ENCODE results near the gene SLC26A11. TPM values are rescaled to one million over a fixed set of nuclear protein-coding genes. Genes with fewer than 3 reads are reported as not detected.

The SLC26A11 gene
- total and polyA plus RNA-seq, 2 donors (not counting 1 experiment from before 2014, with no cell fraction given), result 10.1 to 31.4 TPM

DNA sequence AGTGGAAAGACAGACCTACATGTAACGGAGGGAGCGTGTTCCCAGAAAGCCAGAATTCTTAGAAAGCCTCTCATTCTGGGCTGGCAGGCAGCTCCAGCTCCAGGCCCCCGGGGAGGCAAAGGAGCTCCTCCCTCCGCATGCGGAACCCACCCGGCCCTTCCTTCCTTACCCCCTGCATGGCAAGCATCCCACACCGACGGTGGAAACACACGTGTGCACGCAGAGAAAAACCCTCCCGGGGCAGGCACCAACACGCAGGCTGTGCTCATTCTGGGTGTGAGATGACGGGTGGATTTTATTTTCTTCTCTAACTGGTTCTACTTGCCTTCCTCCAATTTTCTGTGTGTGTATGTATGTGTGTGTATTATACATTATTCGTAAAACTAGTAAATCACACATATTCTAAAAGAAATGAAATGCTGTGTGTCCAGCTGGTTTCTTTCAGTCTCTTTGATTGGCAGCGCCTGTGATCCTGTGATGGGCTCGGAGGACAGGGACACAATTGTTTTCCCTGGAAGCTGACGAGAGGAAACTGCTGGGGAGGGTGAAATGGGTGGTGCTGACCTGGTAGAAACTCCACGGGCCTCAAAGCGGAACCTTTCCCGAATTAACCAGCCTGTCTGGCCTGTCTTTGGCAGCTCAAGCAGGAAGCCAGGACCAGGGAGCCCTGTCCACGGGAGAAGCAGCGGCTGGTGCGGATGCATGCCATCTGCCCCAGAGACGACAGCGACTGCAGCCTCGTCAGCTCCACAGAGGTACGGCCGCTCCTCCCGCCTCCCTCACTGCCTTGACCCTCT, 28.2 kb upstream of the SLC26A11 start:
- Mint-ChIP-seq H3K4me3 (no peak overlapping the region), H3K9me3 (ENCODE audit: insufficient read depth) (no peaks in the 10 kb centered on the region), H3K27ac (no peak overlapping the region), H3K27me3 (peaks cover 16% of the 10 kb centered on the region), H3K4me1 (no peaks in the 10 kb centered on the region)
- Histone ChIP-seq H3K79me2 (ENCODE audit: control insufficient read depth, insufficient read depth, low read length) (no peaks in the 10 kb centered on the region), H3K9ac (ENCODE audit: low read length) (no peak overlapping the region), H3K9me3 (ENCODE audit: control extremely low read depth in 1 of 3, control insufficient read depth in 2 of 3, insufficient read depth in 1 of 3, low read length in 2 of 3) (peaks cover 0 to 9% (median 0%) of the 10 kb centered on the region in 3 donors), H3K4me1 (ENCODE audit: control insufficient read depth in 2 of 2, insufficient read depth in 2 of 2, low read length in 2 of 2) (no peaks in the 10 kb centered on the region), H3K4me3 (ENCODE audit: control extremely low read depth in 1 of 5, extremely low read depth in 1 of 5, insufficient read depth in 1 of 5, low read depth in 2 of 5, low read length in 4 of 5) (no peak overlapping the region), H4K20me1 (ENCODE audit: control insufficient read depth, insufficient read depth, low read length, poor library complexity, severe bottlenecking) (no peaks in the 10 kb centered on the region), H3K27ac (ENCODE audit: low read length in 2 of 2) (no peak overlapping the region), H3K27me3 (replicated peaks in 1 of 4; ENCODE audit: control extremely low read depth in 1 of 4, control insufficient read depth in 3 of 4, insufficient read depth in 4 of 4, low read length in 3 of 4) (peaks cover 0 to 16% (median 0%) of the 10 kb centered on the region in 4 experiments), H3K4me2 (replicated peaks; ENCODE audit: low read depth, low read length, poor library complexity, severe bottlenecking) (no peak overlapping the region), H2AFZ (ENCODE audit: insufficient read depth, low read depth, low read length, poor library complexity, severe bottlenecking) (no peak overlapping the region), H3K36me3 (replicated peaks in 1 of 2; ENCODE audit: control extremely low read depth in 1 of 2, control insufficient read depth in 1 of 2, extremely low read depth in 1 of 2, insufficient read depth in 2 of 2, low read length in 1 of 2) (no peaks in the 10 kb centered on the region)
- intact Hi-C loops (cut with micrococcal nuclease), result no loop called here
- DNase-seq, result no peak
- ChIA-PET POLR2A (no interaction called here), CTCF (no interaction called here)
- no peak for ATAC-seq (ENCODE audit: low read depth)
- WGBS (ENCODE audit: insufficient coverage), result 73% methylated on average over 18 of the region's 29 CpGs
- TF ChIP-seq, protein P1, sequence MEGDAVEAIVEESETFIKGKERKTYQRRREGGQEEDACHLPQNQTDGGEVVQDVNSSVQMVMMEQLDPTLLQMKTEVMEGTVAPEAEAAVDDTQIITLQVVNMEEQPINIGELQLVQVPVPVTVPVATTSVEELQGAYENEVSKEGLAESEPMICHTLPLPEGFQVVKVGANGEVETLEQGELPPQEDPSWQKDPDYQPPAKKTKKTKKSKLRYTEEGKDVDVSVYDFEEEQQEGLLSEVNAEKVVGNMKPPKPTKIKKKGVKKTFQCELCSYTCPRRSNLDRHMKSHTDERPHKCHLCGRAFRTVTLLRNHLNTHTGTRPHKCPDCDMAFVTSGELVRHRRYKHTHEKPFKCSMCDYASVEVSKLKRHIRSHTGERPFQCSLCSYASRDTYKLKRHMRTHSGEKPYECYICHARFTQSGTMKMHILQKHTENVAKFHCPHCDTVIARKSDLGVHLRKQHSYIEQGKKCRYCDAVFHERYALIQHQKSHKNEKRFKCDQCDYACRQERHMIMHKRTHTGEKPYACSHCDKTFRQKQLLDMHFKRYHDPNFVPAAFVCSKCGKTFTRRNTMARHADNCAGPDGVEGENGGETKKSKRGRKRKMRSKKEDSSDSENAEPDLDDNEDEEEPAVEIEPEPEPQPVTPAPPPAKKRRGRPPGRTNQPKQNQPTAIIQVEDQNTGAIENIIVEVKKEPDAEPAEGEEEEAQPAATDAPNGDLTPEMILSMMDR (IDR thresholded peaks at IDR 0.05), result no peak
- no peak for TF ChIP-seq EZH2 (IDR thresholded peaks at IDR 0.05; ENCODE audit: borderline replicate concordance, insufficient read depth, low read depth, low read length, poor library complexity, severe bottlenecking)

DNA sequence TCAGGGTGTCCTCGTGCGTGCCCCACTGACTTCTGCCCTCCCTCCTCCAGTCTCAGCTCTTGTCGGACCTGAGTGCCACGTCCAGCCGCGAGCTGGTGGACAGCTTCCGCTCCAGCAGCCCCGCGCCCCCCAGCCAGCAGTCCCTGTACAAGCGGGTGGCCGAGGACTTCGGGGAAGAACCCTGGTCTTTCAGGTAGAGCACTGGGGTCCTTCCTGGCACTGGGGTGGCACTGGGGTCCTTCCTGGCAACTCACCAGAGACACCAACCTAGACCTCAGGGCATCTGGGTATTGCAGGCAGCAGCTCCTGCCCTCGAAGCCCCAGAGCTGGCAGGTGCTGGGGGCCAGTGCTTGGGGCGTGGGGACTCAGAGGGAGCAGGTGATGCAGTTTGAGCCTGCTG, 25.1 kb upstream of the SLC26A11 start:
- H3K4me1 Mint-ChIP-seq, result no peaks in the 10 kb centered on the region
- DNase-seq (no peak), ATAC-seq (ENCODE audit: low read depth) (no peak)
- POLR2A ChIA-PET, result no interaction called here
- H3K4me3 ChIP-seq (ENCODE audit: control extremely low read depth in 1 of 5, extremely low read depth in 1 of 5, insufficient read depth in 1 of 5, low read depth in 2 of 5, low read length in 4 of 5), result no peak overlapping the region
- H3K4me2 ChIP-seq (replicated peaks; ENCODE audit: low read depth, low read length, poor library complexity, severe bottlenecking), result no peak overlapping the region
- CTCF ChIA-PET, result interaction anchor here (0.8 to 4.7 kb wide), 16 partner anchors 12 to 918 kb away, joined by 3 to 55 read pairs (median 4); no protein-coding TSS in a partner anchor
- H3K79me2 ChIP-seq (ENCODE audit: control insufficient read depth, insufficient read depth, low read length), result no peaks in the 10 kb centered on the region
- H3K4me3 Mint-ChIP-seq, result no peak overlapping the region
- H3K4me1 ChIP-seq (ENCODE audit: control insufficient read depth in 2 of 2, insufficient read depth in 2 of 2, low read length in 2 of 2), result no peaks in the 10 kb centered on the region
- H3K36me3 ChIP-seq (replicated peaks in 1 of 2; ENCODE audit: control extremely low read depth in 1 of 2, control insufficient read depth in 1 of 2, extremely low read depth in 1 of 2, insufficient read depth in 2 of 2, low read length in 1 of 2), result no peaks in the 10 kb centered on the region
- peaks cover 16% of the 10 kb centered on the region for H3K27me3 Mint-ChIP-seq
- H3K27ac Mint-ChIP-seq, result no peak overlapping the region
- 93% methylated on average over 14 of the region's 14 CpGs for WGBS (ENCODE audit: insufficient coverage)
- no peak for TF ChIP-seq EZH2 (IDR thresholded peaks at IDR 0.05; ENCODE audit: borderline replicate concordance, insufficient read depth, low read depth, low read length, poor library complexity, severe bottlenecking)
- TF ChIP-seq, protein P1 (IDR thresholded peaks at IDR 0.05), result no peak
- no peak overlapping the region for H3K9ac ChIP-seq (ENCODE audit: low read length)
- intact Hi-C loops (cut with micrococcal nuclease), result no loop called here
- H3K9me3 ChIP-seq (ENCODE audit: control extremely low read depth in 1 of 3, control insufficient read depth in 2 of 3, insufficient read depth in 1 of 3, low read length in 2 of 3), result peaks cover 0 to 9% (median 0%) of the 10 kb centered on the region in 3 donors
- no peak overlapping the region for H3K27ac ChIP-seq (ENCODE audit: low read length in 2 of 2)
- no peaks in the 10 kb centered on the region for H4K20me1 ChIP-seq (ENCODE audit: control insufficient read depth, insufficient read depth, low read length, poor library complexity, severe bottlenecking)
- no peaks in the 10 kb centered on the region for H3K9me3 Mint-ChIP-seq (ENCODE audit: insufficient read depth)
- H2AFZ ChIP-seq (ENCODE audit: insufficient read depth, low read depth, low read length, poor library complexity, severe bottlenecking), result no peak overlapping the region
- H3K27me3 ChIP-seq (replicated peaks in 1 of 4; ENCODE audit: control extremely low read depth in 1 of 4, control insufficient read depth in 3 of 4, insufficient read depth in 4 of 4, low read length in 3 of 4), result peaks cover 0 to 11% (median 0%) of the 10 kb centered on the region in 4 experiments
